Hematopoietic multipotent progenitor cell treated with erythropoietin and hydrocortisone succinate and interleukin-3 and kit ligand, for 4 days (in vitro differentiated cells): Measurements from ENCODE around the gene PRKCD.

Experiments used
- DNase-seq: peaks from one replicate; pipeline ENCODE4 v3.0.0-alpha.2; 2015

Gene PRKCD

DNA sequence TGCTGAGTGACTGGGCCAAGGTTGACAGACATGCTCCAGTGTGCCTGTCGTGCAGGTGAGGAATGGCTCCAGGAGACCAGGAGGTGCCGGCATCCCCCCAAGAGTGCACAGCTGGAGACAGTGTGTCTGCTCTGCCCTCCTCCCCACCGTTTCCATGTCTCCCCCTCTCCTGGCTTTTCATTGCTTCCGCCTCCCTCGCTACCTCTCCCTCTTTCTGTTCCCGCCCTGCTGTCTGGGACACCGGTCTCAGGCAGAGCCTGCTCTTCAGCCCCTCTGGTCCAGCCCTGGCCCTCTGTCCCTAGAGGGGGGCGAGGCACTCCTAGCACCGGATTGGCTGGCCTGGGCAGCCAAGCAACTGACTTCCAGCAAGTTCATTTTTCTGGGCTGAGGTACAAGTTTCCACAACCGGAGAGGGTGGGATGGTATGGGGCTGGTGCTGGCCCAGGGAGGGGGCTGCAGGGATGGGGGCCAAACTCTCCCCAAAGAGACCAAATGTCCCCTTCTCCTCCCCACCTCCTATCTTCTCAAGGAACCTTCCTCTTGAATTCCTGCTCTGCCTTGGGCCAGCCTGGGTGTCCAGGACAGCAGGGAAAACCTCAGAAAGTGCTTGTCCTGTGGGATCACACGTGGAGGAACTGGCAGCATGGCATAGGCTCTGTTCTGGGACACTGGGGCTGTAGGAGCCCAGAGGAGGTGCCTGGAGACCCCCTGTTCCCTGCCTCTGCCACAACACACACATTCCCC lies 32.6 kb downstream of the PRKCD start:
- DNase-seq = no peak

DNA sequence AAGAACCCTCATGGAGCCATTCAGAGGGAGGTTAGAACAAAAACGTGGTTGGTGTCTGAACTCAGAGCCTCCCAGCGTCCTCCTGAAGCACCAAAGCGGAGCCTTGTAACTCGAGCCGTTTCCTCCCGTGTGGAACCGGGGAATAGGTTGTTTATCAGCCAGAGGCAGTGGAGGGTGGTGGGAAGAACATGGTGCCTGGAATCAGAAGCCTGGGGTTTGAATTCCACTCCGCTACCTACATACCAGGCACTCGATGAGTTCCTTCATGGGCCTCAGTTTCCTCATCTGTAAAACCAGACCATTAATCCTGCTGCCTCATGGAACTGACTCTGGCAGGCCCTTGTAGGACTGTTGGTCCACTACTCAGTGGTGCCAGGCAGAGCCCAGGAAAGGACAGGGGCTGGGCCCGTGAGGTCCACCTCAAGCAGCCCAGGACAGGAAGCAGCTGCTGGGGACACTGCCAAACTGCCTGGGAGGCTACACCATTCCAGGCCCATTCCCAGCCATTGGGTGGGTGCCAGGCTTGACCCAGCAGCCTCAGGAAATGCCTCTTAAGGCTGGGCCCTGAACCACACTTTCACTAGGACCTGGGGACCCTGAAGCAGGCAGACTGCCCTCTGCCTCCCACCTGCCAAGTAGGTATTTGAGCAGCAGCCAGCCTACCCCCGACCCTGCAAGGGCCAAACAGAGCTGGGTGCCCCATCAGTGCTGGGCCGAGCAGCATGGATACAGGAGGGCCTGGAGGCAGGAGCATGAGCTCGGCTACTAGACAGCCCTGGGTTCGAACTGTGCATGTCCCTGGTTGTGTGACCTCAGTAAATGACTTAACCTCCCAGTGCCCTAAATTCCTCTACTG lies 33.4 kb downstream of the PRKCD start:
- no peak for DNase-seq

DNA sequence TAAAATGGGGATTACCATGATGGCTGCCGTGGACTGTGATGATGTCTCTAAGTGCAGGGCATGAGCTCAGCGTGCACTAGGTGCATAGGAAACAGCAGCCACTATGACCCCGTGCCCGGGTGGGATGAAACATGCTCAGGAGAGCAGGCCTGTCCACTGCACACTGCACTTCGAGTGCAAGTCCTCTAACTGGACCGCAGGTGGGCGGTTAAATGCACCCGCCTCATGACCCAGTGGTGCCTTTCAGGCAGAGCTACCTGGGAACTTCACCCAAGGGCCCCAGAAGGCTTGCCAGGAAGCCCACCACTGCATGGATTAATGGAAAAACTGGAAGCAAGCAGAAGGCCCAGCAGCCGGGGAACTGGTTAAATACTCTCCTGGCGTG lies 34.0 kb downstream of the PRKCD start:
- no peak for DNase-seq

DNA sequence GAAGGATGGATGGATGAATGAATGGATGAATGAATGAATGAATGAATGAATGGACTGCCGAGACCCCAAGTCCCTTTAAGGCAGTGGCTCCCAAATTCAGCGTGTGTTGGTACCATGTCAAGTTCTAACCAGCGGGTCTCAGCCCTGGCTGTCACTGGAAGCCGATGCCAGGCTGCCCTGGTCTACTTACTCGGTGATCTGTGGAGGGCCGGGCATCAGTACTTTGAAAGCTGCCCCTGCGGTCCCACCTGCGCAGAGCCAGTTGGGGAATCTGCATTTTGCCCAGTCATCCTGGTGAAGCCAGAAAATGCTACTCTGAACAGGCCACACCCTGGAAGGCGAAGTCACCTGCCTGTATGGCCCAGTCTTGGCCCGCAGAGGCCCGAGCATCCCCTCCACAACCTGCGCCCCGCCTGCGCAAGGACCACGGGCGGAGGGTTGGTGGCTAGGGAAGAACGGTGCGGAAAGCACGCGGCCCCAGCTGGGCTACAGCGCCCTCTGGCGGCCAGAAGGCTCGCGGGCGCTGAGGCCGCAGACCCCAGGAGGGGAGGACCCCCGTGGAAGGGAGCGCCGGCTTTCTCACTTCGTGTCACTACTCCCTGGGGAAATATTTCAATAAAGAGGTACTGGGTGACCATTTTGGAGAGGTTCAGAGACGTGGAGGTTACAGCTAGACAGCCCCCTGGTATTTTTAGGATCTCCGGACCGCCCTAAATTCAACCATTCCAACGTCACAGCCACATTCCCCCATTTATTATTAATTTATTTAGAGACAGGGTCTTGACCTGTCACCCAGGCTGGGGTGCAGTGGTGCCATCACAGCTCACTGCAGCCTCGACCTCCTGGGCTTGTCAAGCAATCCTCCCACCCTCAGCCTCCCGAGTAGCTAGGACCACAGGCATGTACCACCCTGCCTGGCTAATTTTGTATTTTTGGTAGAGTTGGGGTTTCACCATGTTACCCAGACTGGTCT lies 34.9 kb downstream of the PRKCD start:
- DNase-seq = peak; percentile 79

DNA sequence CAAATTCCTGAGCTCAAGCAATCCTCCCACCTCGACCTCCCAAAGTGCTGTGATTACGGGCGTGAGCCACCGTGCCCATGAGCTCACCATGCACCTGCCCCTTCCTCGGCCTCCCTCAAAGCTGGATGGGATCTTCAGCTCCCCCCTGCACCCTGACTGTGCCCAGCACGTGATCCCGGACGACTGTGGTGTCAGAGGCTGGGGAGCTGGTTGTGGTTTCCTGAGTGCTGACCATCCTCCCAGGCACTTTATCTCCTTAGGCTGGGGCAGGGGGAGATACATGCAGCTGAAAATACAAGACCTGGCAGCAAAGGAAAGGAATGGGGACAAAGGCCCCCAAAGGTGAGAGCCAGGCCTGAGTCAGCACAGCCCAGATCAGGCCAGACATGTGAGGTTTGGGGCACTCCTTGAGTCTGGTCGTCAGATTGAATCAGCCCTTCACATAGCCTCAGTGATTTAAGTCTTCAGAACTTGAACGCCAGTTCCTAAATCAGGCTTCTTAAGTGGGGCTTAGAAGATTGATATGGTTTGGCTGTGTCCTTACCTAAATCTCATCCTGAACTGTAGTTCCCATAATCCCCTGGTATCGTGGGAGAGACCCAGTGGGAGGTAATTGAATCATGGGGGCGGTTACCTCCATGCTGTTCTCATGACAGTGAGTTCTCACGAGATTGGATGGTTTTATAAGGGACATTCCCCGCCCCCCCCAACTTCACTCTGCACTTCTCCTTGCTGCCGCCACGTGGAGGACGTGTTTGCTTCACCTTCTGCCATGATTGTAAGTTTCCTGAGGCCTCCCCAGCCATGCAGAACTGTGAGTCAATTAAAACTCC lies 35.8 kb downstream of the PRKCD start:
- peak; percentile 72 for DNase-seq

DNA sequence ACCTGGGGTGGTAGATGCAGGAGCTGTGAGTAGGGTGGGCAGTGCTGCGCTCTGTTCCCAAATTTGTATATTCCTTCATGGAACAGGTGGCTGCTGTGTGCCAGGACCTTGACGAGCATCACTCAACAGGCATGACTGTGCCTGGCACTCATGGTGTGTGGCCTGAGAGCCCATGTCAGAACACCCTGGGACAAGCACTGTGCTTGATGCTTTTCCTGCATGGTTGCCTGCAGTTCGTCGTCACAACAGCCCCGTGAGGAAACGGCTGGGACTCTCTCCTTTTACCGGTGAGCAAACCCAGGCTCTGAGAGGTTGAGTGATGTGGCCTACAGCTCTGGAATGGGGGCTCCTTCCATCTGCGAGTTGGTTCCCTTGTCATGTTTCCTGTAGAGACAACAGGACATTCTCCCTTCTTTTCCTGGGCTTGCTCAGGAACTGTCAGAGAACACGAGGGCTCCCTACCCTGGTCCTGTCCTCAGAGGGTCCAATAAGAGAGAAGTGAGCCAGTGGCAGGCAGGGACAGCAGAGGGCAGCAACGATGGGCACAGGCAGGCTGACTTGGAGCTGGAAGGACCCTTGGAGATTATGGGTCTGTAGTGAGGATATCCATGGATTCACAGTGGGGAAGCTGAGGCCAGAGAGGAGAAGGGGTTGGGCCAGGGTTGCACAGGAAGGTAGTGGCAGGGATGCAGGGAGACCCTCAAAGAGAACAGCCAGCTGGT lies 37.4 kb downstream of the PRKCD start:
- no peak for DNase-seq

DNA sequence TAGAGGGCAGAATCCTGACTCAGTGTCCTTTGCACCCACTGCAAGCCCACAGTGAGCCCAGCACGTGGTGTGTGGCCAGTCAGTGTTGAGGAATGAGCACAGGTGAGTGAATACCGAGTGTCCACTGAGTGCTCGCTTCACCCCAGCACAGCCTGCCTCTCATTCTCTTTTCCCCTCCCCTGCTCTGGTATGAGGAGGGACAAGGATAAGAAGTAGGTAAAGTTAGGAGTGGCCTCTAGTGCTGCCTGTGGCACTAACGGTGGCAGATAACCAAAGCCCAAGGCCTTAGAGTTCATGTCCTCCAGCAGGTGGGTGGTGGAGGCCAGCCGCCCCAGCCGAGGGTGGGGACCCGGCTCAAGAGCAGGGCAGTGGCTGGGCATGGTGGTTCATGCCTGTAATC lies 38.0 kb downstream of the PRKCD start:
- DNase-seq = no peak

DNA sequence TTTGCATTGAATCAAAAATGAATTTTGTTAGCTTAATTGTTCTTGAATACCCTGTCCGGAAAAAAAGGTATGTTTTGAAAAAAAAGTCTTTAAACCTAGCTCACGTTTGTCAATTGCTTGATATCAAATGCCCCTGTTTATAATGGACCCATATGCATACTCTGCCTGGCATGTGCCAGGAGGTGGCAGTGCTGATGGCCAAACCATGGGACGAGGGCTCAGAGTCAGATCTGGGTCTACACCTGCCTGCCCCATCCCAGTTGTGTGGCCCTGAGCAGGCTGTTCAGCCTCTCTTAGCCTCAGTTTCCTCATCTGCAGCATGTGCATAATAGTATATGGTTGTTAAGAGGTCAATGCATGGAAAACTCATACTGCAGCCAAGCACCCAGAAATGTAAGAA lies 38.8 kb downstream of the PRKCD start:
- peak; percentile 55 for DNase-seq

DNA sequence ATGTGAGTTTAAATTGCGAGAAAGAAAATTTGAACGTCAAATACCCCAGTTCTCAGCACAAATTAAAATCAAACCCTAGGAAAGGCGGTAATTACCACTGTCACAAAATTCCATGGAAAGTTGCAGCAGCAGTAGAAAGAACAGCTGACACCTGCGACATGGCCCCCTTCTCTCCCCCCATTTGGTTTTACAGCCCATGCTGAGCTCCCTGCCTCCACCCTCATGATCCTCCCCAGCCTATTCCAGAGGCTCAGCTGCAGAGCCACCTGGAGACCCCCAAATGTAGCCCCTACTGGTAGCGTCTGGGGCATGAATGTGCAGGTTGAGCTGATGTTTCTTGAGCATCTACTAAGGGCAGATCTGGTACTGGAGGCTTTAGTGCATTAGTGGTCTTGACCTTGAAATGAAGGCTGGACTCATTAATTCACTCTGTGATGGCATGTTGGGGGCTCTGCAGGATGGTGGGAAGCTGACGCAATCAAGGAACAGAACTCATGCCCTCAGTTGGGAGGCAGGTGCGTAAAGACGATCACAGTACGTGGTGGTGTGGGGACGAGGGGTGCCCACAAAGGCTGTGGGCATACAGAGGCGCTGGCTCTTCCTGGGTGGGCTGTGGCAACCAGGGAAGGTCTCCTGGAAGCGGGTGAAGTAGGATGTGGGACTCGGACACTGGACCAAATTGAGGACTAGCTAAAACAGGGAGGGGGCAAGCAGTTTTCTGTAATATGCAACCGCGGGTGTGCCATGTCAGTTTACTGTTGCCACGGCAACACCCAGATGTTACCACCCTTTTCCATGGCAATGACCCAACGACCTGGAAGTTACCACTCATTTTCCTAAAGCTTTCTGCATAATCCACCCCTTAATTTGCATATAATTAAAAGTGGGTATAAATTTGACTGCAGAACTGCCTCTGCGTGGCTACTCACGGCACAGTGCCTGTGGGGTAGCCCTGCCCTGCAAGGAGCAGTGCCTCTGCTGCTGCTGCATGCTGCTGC lies 39.8 kb downstream of the PRKCD start:
- DNase-seq = no peak

DNA sequence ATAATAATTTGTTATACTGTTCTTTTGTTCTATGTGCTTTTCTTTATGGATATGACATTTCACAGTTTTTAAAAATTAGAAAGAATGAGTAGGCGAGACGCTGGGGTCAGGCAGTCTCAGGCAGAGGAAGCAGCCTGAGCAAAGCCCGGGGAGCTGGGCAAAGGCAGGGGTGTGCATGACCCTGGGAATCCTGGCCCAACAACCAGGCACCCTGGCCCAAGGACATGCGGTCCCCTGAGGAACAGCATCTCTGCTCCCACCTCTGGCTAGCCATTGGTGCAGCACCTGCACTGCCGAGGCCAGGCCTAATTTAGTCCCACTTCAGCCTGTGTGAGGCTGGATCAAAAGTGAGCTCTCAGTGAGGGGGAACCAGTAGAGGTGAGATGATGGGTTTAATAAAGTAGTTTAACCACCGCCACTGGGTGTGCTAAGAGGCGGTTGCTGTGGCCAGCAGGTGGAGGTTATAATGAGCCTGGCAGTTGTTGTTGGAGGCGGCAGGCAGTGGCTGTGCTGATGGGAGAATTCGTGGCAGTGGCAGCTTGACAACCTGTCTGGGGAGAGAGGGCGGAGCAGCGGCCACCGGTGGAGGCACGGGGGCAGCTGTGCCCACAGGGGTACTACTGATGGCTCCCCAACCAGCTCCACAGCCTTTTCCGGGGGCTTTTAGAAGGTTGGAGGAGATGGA lies 41.5 kb downstream of the PRKCD start:
- DNase-seq = no peak

DNA sequence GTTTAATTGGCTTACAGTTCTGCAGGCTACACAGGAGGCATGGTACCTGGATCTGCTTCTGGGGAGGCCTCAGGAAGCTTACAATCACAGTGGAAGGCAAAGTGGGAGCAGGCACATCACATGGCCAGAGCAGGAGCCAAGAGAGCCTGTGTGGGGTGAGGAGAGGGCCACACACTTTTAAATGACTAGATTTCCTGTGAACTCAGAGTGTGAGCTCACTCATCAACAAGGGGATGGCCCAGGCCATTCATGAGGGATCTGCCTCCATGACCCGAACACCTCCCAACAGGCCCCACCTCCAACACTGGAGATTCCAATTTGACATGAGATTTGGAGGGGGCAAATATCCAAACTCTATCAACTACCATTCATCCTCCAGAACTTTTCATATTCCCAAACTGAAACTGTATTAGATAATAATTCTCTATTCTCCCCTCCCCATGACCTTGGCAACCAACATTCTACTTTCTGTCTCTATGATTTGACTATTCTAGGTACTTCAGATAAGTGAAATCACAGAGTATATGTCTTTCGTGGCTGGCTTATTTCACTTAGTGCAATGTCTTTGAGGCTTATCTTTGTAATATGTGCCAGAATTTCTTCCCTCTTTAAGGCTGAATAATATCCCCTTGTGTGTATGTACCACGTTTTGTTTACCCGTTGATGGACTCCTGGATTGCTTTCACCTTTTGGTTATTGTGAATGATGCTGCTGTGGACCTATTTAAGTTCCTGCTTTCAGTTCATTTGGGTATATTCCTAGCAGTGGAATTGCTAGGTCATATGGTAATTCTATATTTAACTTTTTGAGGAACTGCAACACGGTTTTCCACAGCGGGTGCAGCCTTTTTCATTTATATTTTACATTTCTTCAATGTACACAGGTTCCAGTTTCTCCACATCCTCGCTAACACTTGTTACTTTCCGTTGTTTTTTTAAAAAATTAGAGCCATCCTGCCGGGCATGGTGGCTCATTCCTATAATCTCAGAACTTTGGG lies 51.0 kb downstream of the PRKCD start:
- no peak for DNase-seq

DNA sequence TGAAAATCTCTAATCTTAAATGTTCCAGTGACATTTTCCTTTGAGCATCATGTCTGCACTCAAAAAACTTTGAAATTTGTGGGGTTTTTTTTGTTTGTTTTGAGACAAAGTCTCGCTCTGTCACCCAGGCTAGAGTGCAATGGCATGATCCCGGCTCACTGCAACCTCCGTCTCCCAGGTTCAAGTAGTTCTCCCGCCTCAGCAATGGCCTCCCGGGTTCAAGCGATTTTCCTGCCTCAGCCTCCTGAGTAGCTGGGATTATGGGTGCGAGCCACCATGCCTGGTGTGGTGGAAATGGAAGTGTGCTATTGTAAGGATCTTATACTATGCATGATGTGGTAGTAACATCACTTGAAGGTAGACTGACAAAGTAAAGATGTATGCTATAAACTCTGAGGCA lies 52.3 kb downstream of the PRKCD start:
- DNase-seq = no peak

DNA sequence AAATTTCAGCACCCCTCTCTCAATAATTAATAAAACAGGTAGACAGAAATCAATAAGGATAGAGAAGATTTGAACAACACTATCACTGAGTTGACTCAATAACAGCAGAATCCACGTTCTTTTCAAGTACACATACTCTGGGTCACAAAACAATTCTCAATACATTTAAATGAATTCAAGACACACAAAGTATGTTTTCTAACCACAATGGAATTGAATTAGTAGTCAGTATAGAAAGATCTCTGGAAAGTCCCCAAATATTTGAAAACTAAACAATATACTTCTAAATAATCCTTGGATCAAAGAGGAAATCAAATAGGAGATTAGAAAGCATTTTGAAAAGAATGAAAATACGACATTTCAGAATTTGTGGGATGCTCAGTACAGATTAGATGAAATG lies 54.8 kb downstream of the PRKCD start:
- DNase-seq = no peak

DNA sequence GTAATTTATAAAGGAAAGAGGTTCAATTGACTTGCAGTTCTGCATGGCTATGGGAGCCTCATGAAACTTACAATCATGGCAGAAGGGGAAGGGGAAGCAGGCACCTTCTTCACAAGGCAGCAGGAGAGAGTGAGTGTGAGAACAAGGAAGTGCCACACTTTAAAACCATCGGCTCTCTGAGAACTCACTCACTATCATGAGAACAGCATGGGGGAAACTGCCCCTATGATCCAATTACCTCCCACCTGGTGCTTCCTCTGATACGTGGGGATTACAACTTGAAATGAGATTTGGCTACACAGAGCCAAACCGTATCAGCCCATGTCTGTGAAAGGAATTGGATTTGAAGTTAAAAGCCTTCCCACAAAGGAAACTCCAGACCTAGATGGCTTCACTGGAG lies 55.7 kb downstream of the PRKCD start:
- DNase-seq = no peak

DNA sequence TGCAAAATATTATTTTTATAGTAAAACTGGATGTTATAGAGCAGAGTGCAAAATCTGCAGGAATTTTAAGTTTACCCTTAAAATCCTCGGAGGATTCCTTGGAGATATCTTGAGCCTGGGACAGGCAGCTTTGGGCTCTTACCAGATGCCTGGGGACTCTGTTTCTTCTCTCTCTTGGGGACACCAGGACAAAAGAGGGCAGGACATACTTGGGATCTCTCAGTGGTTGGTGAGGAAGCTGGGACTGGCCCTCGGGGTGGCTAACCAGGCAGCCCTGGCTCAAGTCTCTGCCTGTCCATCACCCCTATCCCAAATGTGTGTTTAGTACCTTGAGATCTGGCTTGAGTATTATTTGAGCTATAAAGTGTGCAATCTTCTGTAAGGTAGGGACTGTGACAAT lies 56.2 kb downstream of the PRKCD start:
- DNase-seq = no peak

DNA sequence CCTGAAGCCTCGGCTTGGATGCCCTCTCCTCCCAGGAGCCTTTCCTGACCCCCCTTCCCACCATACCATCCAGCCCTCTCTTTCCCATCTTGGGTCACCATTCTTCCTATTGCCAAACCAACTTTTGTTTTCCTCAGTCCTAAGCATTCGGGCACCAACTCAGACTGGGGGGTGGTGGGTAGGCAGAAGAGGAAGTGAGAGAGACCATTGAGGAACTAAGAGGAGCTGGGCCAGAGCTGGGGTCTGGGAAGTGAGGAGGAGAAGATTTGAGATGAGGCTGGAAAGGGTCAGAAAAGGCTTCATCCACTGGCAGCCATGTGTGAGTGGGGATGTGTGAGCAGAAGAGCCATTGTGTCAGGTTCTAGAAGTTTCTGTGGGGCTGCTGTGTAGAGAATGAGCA lies 57.1 kb downstream of the PRKCD start:
- DNase-seq = peak; percentile 57

DNA sequence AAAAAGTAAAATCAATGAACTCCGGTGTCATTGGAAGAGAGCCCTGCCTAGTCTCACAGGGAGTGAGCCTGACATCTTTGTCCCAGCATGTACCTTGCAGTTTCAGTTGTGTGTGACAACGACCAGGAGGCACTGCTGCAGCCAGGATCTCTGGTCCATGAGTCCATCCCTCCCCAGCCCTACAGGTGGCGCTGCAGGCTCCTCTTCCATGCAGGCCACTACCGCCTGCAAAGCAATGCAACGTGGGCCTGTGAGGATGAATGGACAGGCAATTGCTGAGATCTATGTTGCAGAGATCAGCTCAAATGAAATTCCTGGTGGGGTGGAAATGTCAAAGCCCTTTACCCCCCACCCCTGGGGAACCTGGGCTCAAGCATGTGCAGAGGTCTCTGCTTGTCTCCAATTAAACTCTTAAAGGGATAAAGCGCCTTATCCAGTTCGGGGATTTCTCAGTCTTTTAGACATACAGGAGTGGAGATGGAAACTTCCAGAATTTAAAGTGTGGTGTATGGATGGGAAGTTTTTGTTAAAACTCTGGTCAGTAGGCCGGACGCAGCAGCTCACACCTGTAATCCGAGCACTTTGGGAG lies 59.0 kb downstream of the PRKCD start:
- DNase-seq = peak; percentile 94

DNA sequence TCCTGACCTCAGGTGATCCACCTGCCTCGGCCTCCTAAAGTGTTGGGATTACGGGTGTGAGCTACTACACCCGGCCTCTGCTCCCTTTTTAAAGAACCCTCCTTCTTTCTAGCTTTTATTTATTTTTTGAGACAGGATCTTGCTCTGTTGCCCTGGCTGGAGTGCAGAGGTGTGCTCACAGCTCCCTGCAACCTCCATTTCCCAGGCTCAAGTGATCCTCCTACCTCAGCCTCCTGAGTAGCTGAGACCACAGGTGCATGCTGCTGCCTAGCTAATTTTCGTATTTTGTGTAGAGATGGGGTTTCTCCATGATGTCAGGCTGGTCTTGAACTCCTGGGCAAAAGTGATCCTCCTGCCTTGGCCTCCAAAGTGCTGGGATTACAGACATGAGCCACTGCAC lies 60.3 kb downstream of the PRKCD start:
- DNase-seq = no peak
